ENCODE measurements around the gene UST.

UST gene

GRCh38 chr6:149052350-149053106, 305.7 kb downstream of the UST start:
- DNase-seq, result no peak

GRCh38 chr6:149053848-149054558, 307.2 kb downstream of the UST start:
- no peak for DNase-seq

GRCh38 chr6:149054559-149055194, 307.8 kb downstream of the UST start:
- DNase-seq, result no peak

GRCh38 chr6:149055195-149055899, 308.5 kb downstream of the UST start:
- DNase-seq, result no peak

GRCh38 chr6:149056777-149057463, 310.1 kb downstream of the UST start:
- DNase-seq, result no peak

- no peak for DNase-seq
Observed at GRCh38 chr6:149057464-149057840, 310.6 kb downstream of the UST start.

GRCh38 chr6:149059557-149059956, 312.7 kb downstream of the UST start:
- DNase-seq, result peak in 1 of 2 experiments; percentile 22

GRCh38 chr6:149060300-149060984, 313.6 kb downstream of the UST start:
- peak; percentile 28 to 47 for DNase-seq

- no peak for DNase-seq
Observed at GRCh38 chr6:149060985-149061760, 314.3 kb downstream of the UST start.

- DNase-seq, result no peak
Observed at GRCh38 chr6:149061930-149062329, 315.1 kb downstream of the UST start.

GRCh38 chr6:149062653-149063348, 316.0 kb downstream of the UST start:
- no peak for DNase-seq

GRCh38 chr6:149063468-149063867, 316.6 kb downstream of the UST start:
- no peak for DNase-seq

- no peak for DNase-seq
Observed at GRCh38 chr6:149064001-149064659, 317.3 kb downstream of the UST start.

GRCh38 chr6:149064660-149065015, 317.8 kb downstream of the UST start:
- no peak for DNase-seq

GRCh38 chr6:149065121-149065520, 318.3 kb downstream of the UST start:
- no peak for DNase-seq

GRCh38 chr6:149065658-149066556, 319.1 kb downstream of the UST start:
- DNase-seq, result peak in 1 of 2 experiments; percentile 31

GRCh38 chr6:149071997-149072396, 325.2 kb downstream of the UST start:
- DNase-seq, result no peak

GRCh38 chr6:149074832-149075258, 328.0 kb downstream of the UST start:
- DNase-seq, result no peak

Data from stimulated activated CD4-positive, alpha-beta T cell treated with anti-CD3 and anti-CD28 coated beads, Interleukin-4, amount 100 ng/mL, for 4 hours (primary cell).